Uterus (tissue), 2 donors: ENCODE measurements around the gene FUT6.

Experiments used
- CTCF ChIP-seq, 4 experiments: fragments of 200-600 bp in 2 of 4; fragments of 450-650 bp in 2 of 4; sonication (generic) in 2 of 4; IDR thresholded peaks; one replicate each; pipeline ENCODE4 v1.5.1; 2016 to 2019; ENCODE audit warnings: antibody characterized with exemption in 4 of 4, mild to moderate bottlenecking in 2 of 4, moderate library complexity in 1 of 4
- POLR2A ChIP-seq, 2 donors: fragments of 450-650 bp; IDR thresholded peaks; one replicate each; pipeline ENCODE4 v1.6.1; 2016; ENCODE audit warnings: antibody characterized with exemption in 2 of 2, mild to moderate bottlenecking in 1 of 2, moderate library complexity in 1 of 2

- TF ChIP-seq CTCF (IDR thresholded peaks at IDR 0.05) (no peak), POLR2A (IDR thresholded peaks at IDR 0.05) (no peak)
Measured at GRCh38 chr19:5867201-5868136, 28.0 kb upstream of the FUT6 start.
